GM18867 (cell line): ENCODE measurements around the gene CDH23.

Experiments used
- ATAC-seq: cut with Tn5 transposase; IDR thresholded peaks from one replicate; pipeline ENCODE4 v1.9.1; 2021; ENCODE audit warnings: mild to moderate bottlenecking, moderate library complexity; ENCODE audit not compliant: unreplicated experiment

The CDH23 gene

GRCh38 chr10:71802715-71803488 is 406.2 kb downstream of the CDH23 start:
- ATAC-seq, result no peak

GRCh38 chr10:71804077-71804476 is 407.4 kb downstream of the CDH23 start:
- ATAC-seq, result no peak

- ATAC-seq, result no peak
Measured at GRCh38 chr10:71805776-71806703, 409.3 kb downstream of the CDH23 start.

GRCh38 chr10:71806704-71807556 is 410.2 kb downstream of the CDH23 start:
- no peak for ATAC-seq

- ATAC-seq, result no peak
Measured at GRCh38 chr10:71807557-71808510, 411.1 kb downstream of the CDH23 start.

GRCh38 chr10:71809628-71810027 is 412.9 kb downstream of the CDH23 start:
- no peak for ATAC-seq

- no peak for ATAC-seq
Measured at GRCh38 chr10:71810048-71810750, 413.5 kb downstream of the CDH23 start.

GRCh38 chr10:71811351-71811750 is 414.6 kb downstream of the CDH23 start:
- ATAC-seq, result no peak

- no peak for ATAC-seq
Measured at GRCh38 chr10:71812016-71812912, 415.5 kb downstream of the CDH23 start.

- no peak for ATAC-seq
Measured at GRCh38 chr10:71812913-71813590, 416.3 kb downstream of the CDH23 start.

- no peak for ATAC-seq
Measured at GRCh38 chr10:71814922-71815411, 418.2 kb downstream of the CDH23 start.

- ATAC-seq, result no peak
Measured at GRCh38 chr10:71815515-71816130, 418.9 kb downstream of the CDH23 start.

GRCh38 chr10:71816421-71816851 is 419.7 kb downstream of the CDH23 start:
- ATAC-seq, result no peak

- ATAC-seq, result no peak
Measured at GRCh38 chr10:71816936-71817618, 420.4 kb downstream of the CDH23 start.

GRCh38 chr10:71817831-71818655 is 421.3 kb downstream of the CDH23 start:
- no peak for ATAC-seq
